ENCODE data around the gene SOX11. TPM values are rescaled to one million over a fixed set of nuclear protein-coding genes. Genes with fewer than 3 reads are reported as not detected.

SOX11 gene
- total RNA-seq = 14.9 TPM

GRCh38 chr2:5691985-5692529, at the start of gene SOX11:
SOX11 (plus strand) TSS chr2:5692384; CDS start chr2:5692722, 338 bp downstream.

